DND-41 (cell line): ENCODE measurements around the gene NEGR1.

Source experiments
- ATAC-seq: fragments of 200-7000 bp; cut with Tn5 transposase; 3 replicates; pipeline ENCODE4 v1.9.1; 2021; ENCODE audit warnings: low read depth; ENCODE audit not compliant: insufficient read depth
- DNase-seq: peaks from one replicate; pipeline ENCODE4 v3.0.0-alpha.2; 2020
- H2AFZ ChIP-seq: 2 replicates; pipeline ENCODE4 v1.6.0; 2012; ENCODE audit warnings: low read depth, low read length
- H3K27ac ChIP-seq: 2 replicates; pipeline ENCODE4 v1.5.1; 2012; ENCODE audit warnings: low read length, inconsistent platforms
- H3K27me3 ChIP-seq: fragments of 200-600 bp; sonication (generic); 2 replicates; pipeline ENCODE4 v1.6.0; 2012; ENCODE audit warnings: low read length, mild to moderate bottlenecking, inconsistent platforms; ENCODE audit not compliant: insufficient read depth, poor library complexity
- H3K36me3 ChIP-seq: 2 replicates; pipeline ENCODE4 v1.5.1; 2012; ENCODE audit warnings: low read length, inconsistent platforms; ENCODE audit not compliant: insufficient read depth
- H3K4me1 ChIP-seq: 2 replicates; pipeline ENCODE4 v1.5.1; 2012; ENCODE audit warnings: mild to moderate bottlenecking, low read length; ENCODE audit not compliant: insufficient read depth
- H3K4me2 ChIP-seq: 2 replicates; pipeline ENCODE4 v1.6.0; 2012; ENCODE audit warnings: mild to moderate bottlenecking, moderate library complexity, low read length, inconsistent platforms; ENCODE audit not compliant: insufficient read depth
- H3K4me3 ChIP-seq, 2 experiments: fragments of 200-600 bp in 1 of 2; shearing (Covaris generic) in 1 of 2; 2 replicates each; pipeline ENCODE4 v1.5.1; 2012 to 2016; ENCODE audit warnings: inconsistent platforms in 2 of 2, low read length in 2 of 2, mild to moderate bottlenecking in 2 of 2, low read depth in 1 of 2, moderate library complexity in 1 of 2
- H3K79me2 ChIP-seq: 2 replicates; pipeline ENCODE4 v1.6.0; 2012; ENCODE audit warnings: low read length, inconsistent platforms; ENCODE audit not compliant: insufficient read depth
- H3K9ac ChIP-seq: 2 replicates; pipeline ENCODE4 v1.6.0; 2012; ENCODE audit warnings: low read depth, mild to moderate bottlenecking, inconsistent platforms, low read length, moderate library complexity
- H3K9me3 ChIP-seq: 2 replicates; pipeline ENCODE4 v1.5.1; 2012; ENCODE audit warnings: low read length, moderate library complexity, mild to moderate bottlenecking, inconsistent platforms; ENCODE audit not compliant: insufficient read depth, severe bottlenecking
- H4K20me1 ChIP-seq: 2 replicates; pipeline ENCODE4 v1.6.0; 2012; ENCODE audit warnings: low read length; ENCODE audit not compliant: insufficient read depth
- CTCF ChIP-seq: IDR thresholded peaks from 2 replicates; pipeline ENCODE4 v1.5.1; 2012; ENCODE audit warnings: borderline replicate concordance, low read length, moderate library complexity, mild to moderate bottlenecking; ENCODE audit not compliant: poor library complexity, severe bottlenecking; ENCODE audit errors: extremely low read depth
- EZH2 ChIP-seq: IDR thresholded peaks from 3 replicates; pipeline ENCODE4 v1.6.1; 2012; ENCODE audit warnings: borderline replicate concordance, low read depth, mild to moderate bottlenecking, moderate library complexity, low read length, inconsistent platforms; ENCODE audit not compliant: severe bottlenecking

Gene NEGR1

GRCh38 chr1:71400050-71400449, 882.3 kb downstream of the NEGR1 start:
- no peaks in the 10 kb centered on the region for H3K36me3 ChIP-seq
- H3K9me3 ChIP-seq, result no peaks in the 10 kb centered on the region
- no peaks in the 10 kb centered on the region for H4K20me1 ChIP-seq
- H3K27me3 ChIP-seq, result no peaks in the 10 kb centered on the region
- H3K27ac ChIP-seq, result no peak overlapping the region
- H2AFZ ChIP-seq, result no peak overlapping the region
- ATAC-seq (no peak), DNase-seq (no peak)
- H3K4me1 ChIP-seq, result no peaks in the 10 kb centered on the region
- H3K4me3 ChIP-seq, result no peak overlapping the region
- TF ChIP-seq EZH2, result no peak
- TF ChIP-seq CTCF, result no peak
- no peak overlapping the region for H3K4me2 ChIP-seq
- H3K79me2 ChIP-seq, result no peaks in the 10 kb centered on the region
- no peak overlapping the region for H3K9ac ChIP-seq

GRCh38 chr1:71399594-71399993, 882.7 kb downstream of the NEGR1 start:
- TF ChIP-seq EZH2, result no peak
- no peak for TF ChIP-seq CTCF
- Histone ChIP-seq H3K4me1 (no peaks in the 10 kb centered on the region), H3K27ac (no peak overlapping the region), H2AFZ (no peak overlapping the region), H3K9me3 (no peaks in the 10 kb centered on the region), H3K4me3 (no peak overlapping the region), H3K79me2 (no peaks in the 10 kb centered on the region), H3K9ac (no peak overlapping the region), H4K20me1 (no peaks in the 10 kb centered on the region), H3K36me3 (no peaks in the 10 kb centered on the region), H3K27me3 (no peaks in the 10 kb centered on the region), H3K4me2 (no peak overlapping the region)
- ATAC-seq (no peak), DNase-seq (no peak)

GRCh38 chr1:71393301-71393700, 889.0 kb downstream of the NEGR1 start:
- Histone ChIP-seq H3K27me3 (no peaks in the 10 kb centered on the region), H3K79me2 (no peaks in the 10 kb centered on the region), H2AFZ (no peak overlapping the region), H3K4me2 (no peak overlapping the region), H4K20me1 (no peaks in the 10 kb centered on the region), H3K4me3 (no peak overlapping the region), H3K9me3 (no peaks in the 10 kb centered on the region), H3K9ac (no peak overlapping the region), H3K36me3 (no peaks in the 10 kb centered on the region), H3K27ac (no peak overlapping the region), H3K4me1 (no peaks in the 10 kb centered on the region)
- no peak for TF ChIP-seq CTCF
- DNase-seq, result no peak
- no peak for ATAC-seq

GRCh38 chr1:71390518-71390917, 891.8 kb downstream of the NEGR1 start:
- H3K9me3 ChIP-seq, result no peaks in the 10 kb centered on the region
- no peaks in the 10 kb centered on the region for H3K36me3 ChIP-seq
- TF ChIP-seq CTCF (no peak), EZH2 (no peak)
- no peak overlapping the region for H3K27ac ChIP-seq
- no peaks in the 10 kb centered on the region for H3K79me2 ChIP-seq
- ATAC-seq (no peak), DNase-seq (no peak)
- H3K27me3 ChIP-seq, result no peaks in the 10 kb centered on the region
- no peaks in the 10 kb centered on the region for H3K4me1 ChIP-seq
- no peak overlapping the region for H2AFZ ChIP-seq
- H3K9ac ChIP-seq, result no peak overlapping the region
- H4K20me1 ChIP-seq, result no peaks in the 10 kb centered on the region
- H3K4me3 ChIP-seq, result no peak overlapping the region
- no peak overlapping the region for H3K4me2 ChIP-seq
